HL-60 (cell line): ENCODE results near the gene MYO1D.

Experiments
- DNase-seq, 2 experiments: peaks; one replicate each; pipeline ENCODE4 v3.0.0-alpha.2; 2010 to 2020; ENCODE audit warnings: low read depth in 1 of 2, low spot score in 1 of 2
- H3K27ac ChIP-seq: fragments of 250-450 bp; sonication (Bioruptor Pico); replicated peaks from 2 replicates; pipeline ENCODE4 v1.5.1; 2020; ENCODE audit warnings: mild to moderate bottlenecking, moderate library complexity
- H3K27me3 ChIP-seq: fragments of 250-450 bp; sonication (Bioruptor Pico); 2 replicates; pipeline ENCODE4 v1.5.1; 2021; ENCODE audit warnings: mild to moderate bottlenecking, moderate library complexity; ENCODE audit not compliant: insufficient read depth, poor library complexity, severe bottlenecking
- H3K4me3 ChIP-seq: replicated peaks from 2 replicates; pipeline ENCODE4 v1.5.1; 2011; ENCODE audit warnings: mild to moderate bottlenecking, control low read depth, low read length; ENCODE audit not compliant: insufficient read depth
- GABPA ChIP-seq: IDR thresholded peaks from 2 replicates; pipeline ENCODE4 v1.6.1; 2012; ENCODE audit warnings: low read depth
- POLR2AphosphoS5 ChIP-seq: IDR thresholded peaks from 2 replicates; pipeline ENCODE4 v1.6.1; 2012; ENCODE audit warnings: low read depth
- SPI1 ChIP-seq: IDR thresholded peaks from 2 replicates; pipeline ENCODE4 v1.6.1; 2012; ENCODE audit warnings: low read depth, mild to moderate bottlenecking, borderline replicate concordance
- TF ChIP-seq, protein P1 (sequence below): IDR thresholded peaks from one replicate; pipeline ENCODE4 v1.5.1; 2011; ENCODE audit warnings: low read length, control low read depth, inconsistent platforms; ENCODE audit not compliant: insufficient read depth
- TF ChIP-seq, protein P2 (sequence below): IDR thresholded peaks from 2 replicates; pipeline ENCODE4 v1.6.1; 2012; ENCODE audit warnings: low read depth; ENCODE audit not compliant: insufficient replicate concordance

MYO1D gene

DNA sequence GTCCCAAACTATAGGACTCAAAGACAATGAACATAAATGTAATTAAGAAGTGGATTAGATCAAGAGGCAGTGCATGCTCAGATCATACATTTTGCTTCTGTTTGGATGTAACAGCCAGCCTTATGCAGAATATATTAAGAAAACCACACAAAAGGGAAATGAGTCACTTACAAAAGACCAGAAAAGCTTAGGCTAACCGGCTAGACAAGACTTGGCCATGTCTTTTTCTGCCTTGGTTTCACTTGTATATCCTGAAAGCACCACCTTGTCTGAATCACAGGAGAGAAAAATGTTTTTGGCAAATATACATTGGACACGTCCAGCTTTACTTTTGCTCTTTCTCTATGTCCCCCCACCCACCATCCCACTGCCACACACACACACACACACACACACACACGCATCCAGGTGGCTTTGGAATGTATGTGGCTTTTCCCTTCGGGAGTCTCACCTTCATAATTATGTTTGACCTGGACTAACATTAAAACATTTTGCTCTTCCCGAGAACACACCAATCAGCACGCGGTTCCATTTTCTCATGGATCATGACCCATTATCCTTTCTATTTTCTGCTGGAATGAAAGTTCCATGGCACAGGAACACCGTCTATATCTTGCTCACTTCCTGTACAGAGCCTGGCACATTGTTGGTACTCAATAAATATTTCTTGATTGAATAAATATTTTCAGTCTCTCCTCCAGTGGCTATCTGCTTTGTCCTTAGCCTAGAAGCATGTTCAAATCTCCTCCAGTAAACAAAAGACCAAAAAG is 325.6 kb downstream of the MYO1D start:
- no peak for TF ChIP-seq SPI1
- TF ChIP-seq, protein P1, sequence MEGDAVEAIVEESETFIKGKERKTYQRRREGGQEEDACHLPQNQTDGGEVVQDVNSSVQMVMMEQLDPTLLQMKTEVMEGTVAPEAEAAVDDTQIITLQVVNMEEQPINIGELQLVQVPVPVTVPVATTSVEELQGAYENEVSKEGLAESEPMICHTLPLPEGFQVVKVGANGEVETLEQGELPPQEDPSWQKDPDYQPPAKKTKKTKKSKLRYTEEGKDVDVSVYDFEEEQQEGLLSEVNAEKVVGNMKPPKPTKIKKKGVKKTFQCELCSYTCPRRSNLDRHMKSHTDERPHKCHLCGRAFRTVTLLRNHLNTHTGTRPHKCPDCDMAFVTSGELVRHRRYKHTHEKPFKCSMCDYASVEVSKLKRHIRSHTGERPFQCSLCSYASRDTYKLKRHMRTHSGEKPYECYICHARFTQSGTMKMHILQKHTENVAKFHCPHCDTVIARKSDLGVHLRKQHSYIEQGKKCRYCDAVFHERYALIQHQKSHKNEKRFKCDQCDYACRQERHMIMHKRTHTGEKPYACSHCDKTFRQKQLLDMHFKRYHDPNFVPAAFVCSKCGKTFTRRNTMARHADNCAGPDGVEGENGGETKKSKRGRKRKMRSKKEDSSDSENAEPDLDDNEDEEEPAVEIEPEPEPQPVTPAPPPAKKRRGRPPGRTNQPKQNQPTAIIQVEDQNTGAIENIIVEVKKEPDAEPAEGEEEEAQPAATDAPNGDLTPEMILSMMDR = no peak
- TF ChIP-seq, protein P2, sequence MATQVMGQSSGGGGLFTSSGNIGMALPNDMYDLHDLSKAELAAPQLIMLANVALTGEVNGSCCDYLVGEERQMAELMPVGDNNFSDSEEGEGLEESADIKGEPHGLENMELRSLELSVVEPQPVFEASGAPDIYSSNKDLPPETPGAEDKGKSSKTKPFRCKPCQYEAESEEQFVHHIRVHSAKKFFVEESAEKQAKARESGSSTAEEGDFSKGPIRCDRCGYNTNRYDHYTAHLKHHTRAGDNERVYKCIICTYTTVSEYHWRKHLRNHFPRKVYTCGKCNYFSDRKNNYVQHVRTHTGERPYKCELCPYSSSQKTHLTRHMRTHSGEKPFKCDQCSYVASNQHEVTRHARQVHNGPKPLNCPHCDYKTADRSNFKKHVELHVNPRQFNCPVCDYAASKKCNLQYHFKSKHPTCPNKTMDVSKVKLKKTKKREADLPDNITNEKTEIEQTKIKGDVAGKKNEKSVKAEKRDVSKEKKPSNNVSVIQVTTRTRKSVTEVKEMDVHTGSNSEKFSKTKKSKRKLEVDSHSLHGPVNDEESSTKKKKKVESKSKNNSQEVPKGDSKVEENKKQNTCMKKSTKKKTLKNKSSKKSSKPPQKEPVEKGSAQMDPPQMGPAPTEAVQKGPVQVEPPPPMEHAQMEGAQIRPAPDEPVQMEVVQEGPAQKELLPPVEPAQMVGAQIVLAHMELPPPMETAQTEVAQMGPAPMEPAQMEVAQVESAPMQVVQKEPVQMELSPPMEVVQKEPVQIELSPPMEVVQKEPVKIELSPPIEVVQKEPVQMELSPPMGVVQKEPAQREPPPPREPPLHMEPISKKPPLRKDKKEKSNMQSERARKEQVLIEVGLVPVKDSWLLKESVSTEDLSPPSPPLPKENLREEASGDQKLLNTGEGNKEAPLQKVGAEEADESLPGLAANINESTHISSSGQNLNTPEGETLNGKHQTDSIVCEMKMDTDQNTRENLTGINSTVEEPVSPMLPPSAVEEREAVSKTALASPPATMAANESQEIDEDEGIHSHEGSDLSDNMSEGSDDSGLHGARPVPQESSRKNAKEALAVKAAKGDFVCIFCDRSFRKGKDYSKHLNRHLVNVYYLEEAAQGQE = no peak
- no peak for TF ChIP-seq GABPA
- TF ChIP-seq POLR2AphosphoS5 = no peak

DNA sequence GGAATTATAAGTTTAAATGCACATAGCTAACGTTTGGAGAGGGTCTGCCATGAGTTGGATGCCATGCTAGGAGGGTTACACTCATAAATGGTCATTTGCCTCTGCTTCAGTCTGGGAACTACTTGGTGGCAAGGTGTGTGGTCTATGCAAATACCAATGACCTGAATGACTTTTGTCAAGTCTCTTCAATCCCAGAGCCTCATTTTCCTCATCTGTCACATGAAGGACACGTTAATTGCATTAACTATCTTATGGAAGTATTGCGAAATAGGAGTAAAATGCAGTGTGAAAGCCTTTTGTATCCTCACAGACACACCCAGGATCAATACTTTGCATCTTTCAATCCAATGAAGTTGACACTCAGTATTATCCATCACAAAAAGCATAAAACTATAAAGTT is 327.4 kb downstream of the MYO1D start:
- TF ChIP-seq, protein P1 = no peak
- TF ChIP-seq GABPA (no peak), SPI1 (no peak), POLR2AphosphoS5 (no peak)
- TF ChIP-seq, protein P2 = no peak

More for the DNA sequence above, 325.6 kb downstream of the MYO1D start:
- no peak overlapping the region for H3K27ac ChIP-seq
- H3K27me3 ChIP-seq = no peaks in the 10 kb centered on the region
- no peak for DNase-seq
- H3K4me3 ChIP-seq = no peak overlapping the region

DNA sequence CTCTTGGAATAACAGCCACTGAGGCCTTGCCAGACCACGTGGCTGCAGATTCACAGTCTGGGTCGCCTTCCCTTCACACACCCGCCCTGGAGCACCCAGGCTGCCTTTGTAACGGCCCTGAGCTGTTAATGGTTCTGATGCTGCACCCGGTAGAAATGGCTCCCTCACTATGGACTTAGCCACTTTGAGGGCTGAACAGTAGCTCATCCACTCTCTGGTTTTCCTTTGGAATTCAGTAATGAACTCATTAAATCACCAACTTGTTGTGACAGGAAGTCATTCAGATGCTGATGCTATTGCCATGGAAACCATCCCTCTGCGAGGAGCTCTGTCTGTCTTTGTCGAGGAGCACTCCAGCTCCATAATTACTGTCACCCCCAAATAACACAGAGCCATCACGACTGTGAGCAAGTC is 330.9 kb downstream of the MYO1D start:
- H3K27me3 ChIP-seq = no peaks in the 10 kb centered on the region
- no peak overlapping the region for H3K4me3 ChIP-seq
- DNase-seq = no peak
- TF ChIP-seq GABPA = no peak
- no peak overlapping the region for H3K27ac ChIP-seq

More for the DNA sequence above, 327.4 kb downstream of the MYO1D start:
- H3K27ac ChIP-seq = no peak overlapping the region
- DNase-seq = no peak
- no peaks in the 10 kb centered on the region for H3K27me3 ChIP-seq
- H3K4me3 ChIP-seq = no peak overlapping the region

DNA sequence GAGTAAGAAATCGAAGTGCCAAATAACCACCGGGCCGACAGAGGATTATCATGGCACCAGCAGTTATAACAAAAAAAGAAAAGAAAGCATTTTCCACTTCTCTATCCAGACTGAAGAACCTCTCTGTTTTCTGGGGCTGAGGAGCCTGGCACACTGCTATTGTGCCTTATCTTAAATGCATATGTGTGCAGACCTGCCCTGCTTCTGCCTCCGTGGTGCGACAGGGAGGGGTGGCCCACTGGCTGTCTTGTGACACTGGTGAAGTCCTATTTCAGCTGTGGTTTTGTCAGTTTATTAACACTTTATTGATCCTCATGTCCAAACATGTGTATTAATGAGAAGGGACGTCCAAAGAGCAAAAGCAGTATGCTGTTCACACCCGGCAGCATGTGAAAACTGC is 334.7 kb downstream of the MYO1D start:
- Histone ChIP-seq H3K27ac (no peak overlapping the region), H3K27me3 (no peaks in the 10 kb centered on the region), H3K4me3 (no peak overlapping the region)
- DNase-seq = no peak
- TF ChIP-seq, protein P1 = no peak
- no peak for TF ChIP-seq SPI1
- no peak for TF ChIP-seq GABPA
- TF ChIP-seq POLR2AphosphoS5 = no peak
- TF ChIP-seq, protein P2 = no peak
